PC-3 (cell line): ENCODE data around the gene TNNI3. TPM values are rescaled to one million over a fixed set of nuclear protein-coding genes. Genes with fewer than 3 reads are reported as not detected.
"Not testable (repeated sequence)": the region's sequence is repeated elsewhere in the genome, so short reads cannot be mapped to it uniquely, and the experiment has no call there.

Source experiments
- ATAC-seq: fragments of 200-7000 bp; cut with Tn5 transposase; 2 replicates; pipeline ENCODE4 v1.9.1; 2020; ENCODE audit warnings: mild to moderate bottlenecking, moderate library complexity
- BruUV-seq: library from RNA; stranded (reverse); fragments of 400-500 nt; replicated peaks from 2 replicates; lab custom pipeline; 2021; lab: Mats Ljungman, UMichigan
- CTCF ChIA-PET: fragments of 300-600 bp; sonication (Branson Sonifier 250); formaldehyde crosslinking; loops from one replicate; lab custom pipeline; 2022; ENCODE audit warnings: antibody characterized with exemption; lab: Charles Lee
- POLR2A ChIA-PET: fragments of 300-600 bp; sonication (Branson Sonifier 250); formaldehyde crosslinking; loops from one replicate; lab custom pipeline; 2022; ENCODE audit warnings: antibody characterized with exemption; ENCODE audit not compliant: unreplicated experiment; lab: Charles Lee
- DNase-seq: peaks from one replicate; pipeline ENCODE4 v3.0.0-alpha.2; 2015
- H2AFZ ChIP-seq: fragments of 300-600 bp; sonication (generic); 2 replicates; pipeline ENCODE4 v1.6.0; 2016; ENCODE audit warnings: antibody characterized with exemption, low read length
- H3F3A ChIP-seq: fragments of 300-600 bp; sonication (generic); one replicate; pipeline ENCODE4 v1.6.0; 2017; ENCODE audit warnings: antibody characterized with exemption, low read length, control low read depth, mild to moderate bottlenecking; ENCODE audit not compliant: unreplicated experiment
- H3K27ac ChIP-seq: fragments of 300-600 bp; sonication (generic); 2 replicates; pipeline ENCODE4 v1.5.1; 2016; ENCODE audit warnings: mild to moderate bottlenecking, low read length
- H3K27me3 ChIP-seq: fragments of 300-600 bp; sonication (generic); 2 replicates; pipeline ENCODE4 v1.6.1; 2016; ENCODE audit warnings: low read length, mixed read lengths
- H3K36me3 ChIP-seq: fragments of 300-600 bp; sonication (generic); 2 replicates; pipeline ENCODE4 v1.6.1; 2016; ENCODE audit warnings: low read depth, mixed run types, low read length, mixed read lengths
- H3K4me1 ChIP-seq: fragments of 300-600 bp; sonication (generic); 2 replicates; pipeline ENCODE4 v1.5.1; 2016; ENCODE audit warnings: low read length; ENCODE audit not compliant: insufficient read depth
- H3K4me2 ChIP-seq: fragments of 300-600 bp; sonication (generic); 2 replicates; pipeline ENCODE4 v1.6.0; 2016; ENCODE audit warnings: low read length
- H3K4me3 ChIP-seq: fragments of 300-600 bp; sonication (generic); 2 replicates; pipeline ENCODE4 v1.5.1; 2016; ENCODE audit warnings: mild to moderate bottlenecking, low read length, mixed read lengths
- H3K79me2 ChIP-seq: fragments of 300-600 bp; sonication (generic); 2 replicates; pipeline ENCODE4 v1.6.1; 2017; ENCODE audit warnings: low read length, mixed read lengths
- H3K9ac ChIP-seq: fragments of 300-600 bp; sonication (generic); 2 replicates; pipeline ENCODE4 v1.6.0; 2016; ENCODE audit warnings: mild to moderate bottlenecking, low read length
- H3K9me2 ChIP-seq: fragments of 300-600 bp; sonication (generic); replicated peaks from 2 replicates; pipeline ENCODE4 v1.6.1; 2016; ENCODE audit warnings: mixed run types, low read length, mixed read lengths
- H3K9me3 ChIP-seq: fragments of 300-600 bp; sonication (generic); 2 replicates; pipeline ENCODE4 v1.6.1; 2016; ENCODE audit warnings: low read length, mixed read lengths
- H4K20me1 ChIP-seq: fragments of 300-600 bp; sonication (generic); 2 replicates; pipeline ENCODE4 v1.6.1; 2016; ENCODE audit warnings: low read length, mixed read lengths
- CTCF ChIP-seq: fragments of 300-600 bp; sonication (generic); conservative IDR thresholded peaks from 2 replicates; pipeline ENCODE4 v1.5.1; 2017; ENCODE audit warnings: antibody characterized with exemption, low read depth, mild to moderate bottlenecking, low read length
- EZH2 ChIP-seq: fragments of 300-600 bp; sonication (generic); IDR thresholded peaks from one replicate; pipeline ENCODE4 v1.6.1; 2017; ENCODE audit warnings: antibody characterized with exemption, mild to moderate bottlenecking, low read length; ENCODE audit not compliant: unreplicated experiment
- EZH2phosphoT487 ChIP-seq: fragments of 300-600 bp; sonication (generic); IDR thresholded peaks from 2 replicates; pipeline ENCODE4 v1.6.1; 2018; ENCODE audit warnings: mild to moderate bottlenecking, antibody characterized with exemption, low read length, borderline replicate concordance
- intact Hi-C: fragments of 100-400 bp; cut with micrococcal nuclease; formaldehyde crosslinking; loops from 2 replicates; pipeline ENCODE4 v1.9.0; 2023
- total RNA-seq: library from RNA; depleted of rRNA; stranded (reverse); fragments of >200 nt; gene quantifications from 2 replicates; pipeline ENCODE4 v1.2.3, GENCODE V29; 2014

TNNI3 gene
- total RNA-seq, 1 experiment from 2014 or later: 32.4 TPM

- no peak for DNase-seq
- ATAC-seq: no peak
- ChIA-PET POLR2A (no interaction called here), CTCF (no interaction called here)
- Histone ChIP-seq H3F3A (no peaks in the 10 kb centered on the region), H3K79me2 (peaks cover 50% of the 10 kb centered on the region), H4K20me1 (peaks cover 35% of the 10 kb centered on the region), H3K27ac (no peak overlapping the region), H3K4me3 (no peak overlapping the region), H3K9me3 (no peaks in the 10 kb centered on the region), H3K4me1 (peaks cover 7% of the 10 kb centered on the region), H3K9me2 (no peaks in the 10 kb centered on the region), H3K9ac (no peak overlapping the region), H3K36me3 (peaks cover 14% of the 10 kb centered on the region), H2AFZ (no peak overlapping the region), H3K27me3 (no peaks in the 10 kb centered on the region), H3K4me2 (no peak overlapping the region)
- TF ChIP-seq EZH2 (no peak), CTCF (no peak), EZH2phosphoT487 (no peak)
- BruUV-seq: no TSS peak
- intact Hi-C loops: no loop called here
These were observed 45.2 kb downstream of the TNNI3 start for GRCh38 chr19:55112246-55112776.

GRCh38 chr19:55111238-55111831 lies 46.2 kb downstream of the TNNI3 start:
- no peaks in the 10 kb centered on the region for H3K9me3 ChIP-seq
- no peak overlapping the region for H3K27ac ChIP-seq
- CTCF ChIA-PET: no interaction called here
- no peaks in the 10 kb centered on the region for H3K9me2 ChIP-seq
- DNase-seq (no peak), ATAC-seq (no peak)
- H3K9ac ChIP-seq: no peak overlapping the region
- TF ChIP-seq EZH2: no peak
- H2AFZ ChIP-seq: no peak overlapping the region
- POLR2A ChIA-PET: no interaction called here
- no peak overlapping the region for H3K4me3 ChIP-seq
- BruUV-seq: no TSS peak
- H3F3A ChIP-seq: no peaks in the 10 kb centered on the region
- intact Hi-C loops: no loop called here
- no peak overlapping the region for H3K4me2 ChIP-seq
- H3K79me2 ChIP-seq: peaks cover 42% of the 10 kb centered on the region
- H3K4me1 ChIP-seq: peaks cover 7% of the 10 kb centered on the region
- H4K20me1 ChIP-seq: peaks cover 34% of the 10 kb centered on the region
- peaks cover 14% of the 10 kb centered on the region for H3K36me3 ChIP-seq
- no peaks in the 10 kb centered on the region for H3K27me3 ChIP-seq

GRCh38 chr19:55109527-55110291 lies 47.8 kb downstream of the TNNI3 start:
- BruUV-seq: no TSS peak
- DNase-seq (no peak), ATAC-seq (no peak)
- H3F3A ChIP-seq: no peaks in the 10 kb centered on the region
- TF ChIP-seq EZH2phosphoT487 (no peak), EZH2 (no peak), CTCF (no peak)
- no peaks in the 10 kb centered on the region for H3K27me3 ChIP-seq
- no peak overlapping the region for H2AFZ ChIP-seq
- no peak overlapping the region for H3K4me2 ChIP-seq
- peaks cover 26% of the 10 kb centered on the region for H3K79me2 ChIP-seq
- H3K9me3 ChIP-seq: no peaks in the 10 kb centered on the region
- no peak overlapping the region for H3K4me3 ChIP-seq
- ChIA-PET POLR2A (no interaction called here), CTCF (no interaction called here)
- H3K36me3 ChIP-seq: peaks cover 14% of the 10 kb centered on the region
- peaks cover 20% of the 10 kb centered on the region; the same call in 1 of the 2 replicates for H4K20me1 ChIP-seq
- H3K27ac ChIP-seq: no peak overlapping the region
- no peaks in the 10 kb centered on the region for H3K4me1 ChIP-seq
- H3K9me2 ChIP-seq: no peaks in the 10 kb centered on the region
- no peak overlapping the region for H3K9ac ChIP-seq
- intact Hi-C loops: no loop called here

GRCh38 chr19:55107252-55107651 lies 50.3 kb downstream of the TNNI3 start:
- ATAC-seq, H3K4me3 ChIP-seq, CTCF ChIA-PET, H3K4me2 ChIP-seq, intact Hi-C loops, BruUV-seq, H2AFZ ChIP-seq, H3K9me3 ChIP-seq, H3K9ac ChIP-seq, H3K4me1 ChIP-seq, H3K27me3 ChIP-seq, H3K27ac ChIP-seq, H3F3A ChIP-seq, H3K9me2 ChIP-seq, H4K20me1 ChIP-seq, POLR2A ChIA-PET, DNase-seq, H3K79me2 ChIP-seq: not testable (repeated sequence)
- peaks cover 16% of the 10 kb centered on the region for H3K36me3 ChIP-seq
